CMK (cell line): ENCODE data around the gene JAGN1.
"Not testable (repeated sequence)": the region's sequence is repeated elsewhere in the genome, so short reads cannot be mapped to it uniquely, and the experiment has no call there.

Source experiments
- DNase-seq: peaks from one replicate; pipeline ENCODE4 v3.0.0-alpha.2; 2010; ENCODE audit warnings: low read depth

Gene JAGN1

DNA sequence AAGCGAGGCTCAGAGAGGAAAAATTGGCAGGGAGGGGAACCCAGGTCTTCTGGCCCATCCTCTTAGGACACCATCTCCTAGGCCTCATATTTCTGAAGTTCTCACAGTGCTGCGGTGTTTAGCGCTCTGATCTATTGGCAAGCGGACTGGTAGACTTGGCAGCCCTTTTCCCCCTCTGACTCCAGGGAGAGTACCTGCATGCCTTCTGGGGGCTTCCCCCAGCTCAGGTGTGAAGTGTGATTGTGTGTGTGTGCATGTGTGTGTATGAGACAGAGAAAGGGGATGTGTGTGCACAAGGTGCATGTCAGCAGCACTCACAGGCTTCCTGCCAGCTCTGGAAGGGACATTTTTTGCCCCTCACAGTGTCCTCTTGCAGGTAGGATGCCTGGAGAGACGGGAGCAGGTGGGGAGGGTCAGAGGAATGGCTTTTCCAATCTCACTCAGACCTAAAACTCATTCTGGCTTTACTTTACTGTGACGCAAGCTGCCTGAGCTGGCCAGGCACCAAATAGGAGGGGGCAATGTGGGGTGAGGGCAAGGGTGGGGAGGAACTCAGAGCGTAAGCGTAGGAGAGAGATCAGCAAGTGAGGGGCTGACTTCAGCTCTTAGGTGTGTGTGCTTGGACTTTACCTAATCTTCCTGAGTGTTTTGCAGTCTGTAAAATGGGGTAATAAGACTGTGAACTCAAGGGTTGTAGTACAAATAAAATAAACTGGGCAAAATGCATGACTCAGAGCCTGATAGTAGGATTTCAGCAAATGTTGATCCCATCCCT lies 8.2 kb downstream of the JAGN1 start:
- DNase-seq, result no peak

DNA sequence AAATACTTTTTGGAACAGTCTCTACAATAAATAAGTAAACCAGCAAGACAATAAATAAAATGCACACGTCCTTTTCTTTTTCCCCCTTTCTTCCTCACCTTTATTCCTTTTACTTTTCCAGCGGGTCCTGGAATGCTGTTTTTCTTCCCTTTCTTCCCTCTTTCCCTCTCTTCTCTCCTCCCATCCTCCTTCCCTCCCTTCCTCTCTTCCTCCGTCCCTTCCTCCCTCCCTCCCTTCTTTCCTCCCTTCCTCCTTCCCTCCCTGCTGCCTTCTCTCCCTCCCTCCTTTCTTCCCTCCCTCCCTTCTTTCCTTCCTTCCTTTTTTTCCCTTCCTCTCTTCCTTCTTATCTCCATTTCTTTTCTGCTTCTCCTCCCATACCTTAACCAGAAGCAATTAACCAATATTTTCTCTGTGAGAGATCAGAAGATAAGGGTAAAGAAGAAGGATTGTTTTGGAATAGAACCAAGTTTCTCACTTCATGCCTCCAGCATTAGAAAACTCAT lies 8.9 kb downstream of the JAGN1 start:
- no peak for DNase-seq

DNA sequence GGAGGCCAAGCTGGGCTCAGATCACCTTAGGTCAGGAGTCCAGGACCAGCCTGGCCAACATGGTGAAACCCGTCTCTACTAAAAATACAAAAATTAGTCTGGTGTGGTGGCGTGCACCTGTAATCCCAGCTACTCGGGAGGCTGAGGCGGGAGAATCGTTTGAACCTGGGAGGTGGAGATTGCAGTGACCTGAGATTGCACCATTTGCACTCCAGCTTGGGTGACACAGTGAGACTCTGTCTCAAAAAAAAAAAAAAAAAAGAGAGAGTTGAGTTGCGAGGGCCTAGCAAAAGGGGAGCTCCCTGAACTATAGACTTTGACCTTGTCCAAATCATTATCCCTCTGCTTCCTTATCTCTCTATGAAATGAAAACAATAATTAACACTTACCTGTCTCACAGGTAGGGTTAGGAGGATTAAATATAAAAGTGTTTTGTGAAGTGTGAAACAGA lies 10.6 kb downstream of the JAGN1 start:
- DNase-seq, result not testable (repeated sequence)

DNA sequence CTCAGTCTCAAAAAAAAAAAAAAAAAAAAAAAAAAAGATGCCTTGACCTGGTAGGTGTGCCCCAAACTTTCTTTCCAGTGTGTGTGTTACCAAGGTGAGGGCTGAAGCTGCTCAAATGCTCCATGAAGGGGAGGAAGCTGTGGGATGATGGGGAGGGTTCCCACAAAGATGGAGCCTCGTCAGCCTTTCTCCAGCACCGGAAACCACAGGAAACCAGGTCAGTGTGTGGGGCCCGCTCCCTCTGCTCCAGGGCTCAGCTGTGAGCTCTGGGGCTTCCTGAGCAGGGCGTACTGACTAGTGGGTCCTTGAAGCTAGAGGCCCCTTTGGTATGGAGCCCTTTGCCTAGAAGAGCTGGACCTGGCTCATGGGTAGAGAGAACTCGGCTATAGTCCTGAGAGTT lies 11.6 kb downstream of the JAGN1 start:
- DNase-seq, result peak; percentile 66

DNA sequence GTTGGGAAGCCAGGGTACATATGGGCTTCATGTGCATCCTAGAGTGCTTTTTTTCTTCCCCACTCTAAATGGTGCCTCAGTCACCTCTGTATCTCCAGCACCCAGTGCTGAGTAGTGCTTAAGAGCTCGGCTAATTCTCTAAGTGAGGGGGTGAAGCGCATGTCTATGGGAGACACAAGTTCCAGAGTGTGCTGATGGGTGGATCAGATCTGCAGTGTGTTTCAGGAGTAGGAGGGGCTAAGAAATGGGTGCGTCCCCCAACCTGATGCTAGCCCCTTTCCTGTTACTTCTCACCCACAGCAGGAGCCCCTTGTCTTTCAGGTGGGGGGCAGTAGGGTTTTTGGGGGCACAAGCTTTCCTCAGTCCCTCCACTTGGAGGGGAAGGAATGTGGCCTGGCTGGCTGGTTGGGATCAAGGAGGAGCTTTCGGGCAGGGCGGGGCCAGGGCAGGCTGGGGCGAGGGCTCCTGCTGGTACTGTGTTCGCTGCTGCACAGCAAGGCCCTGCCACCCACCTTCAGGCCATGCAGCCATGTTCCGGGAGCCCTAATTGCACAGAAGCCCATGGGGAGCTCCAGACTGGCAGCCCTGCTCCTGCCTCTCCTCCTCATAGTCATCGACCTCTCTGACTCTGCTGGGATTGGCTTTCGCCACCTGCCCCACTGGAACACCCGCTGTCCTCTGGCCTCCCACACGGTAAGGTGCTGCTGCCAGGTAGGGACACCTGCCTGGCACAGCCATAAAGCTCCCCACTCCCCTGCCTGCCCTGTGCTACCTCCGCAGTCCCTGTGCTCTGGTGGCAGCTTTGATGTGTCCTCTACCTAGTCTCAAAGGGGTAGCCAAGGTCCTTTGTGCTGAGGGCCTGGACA lies 12.2 kb downstream of the JAGN1 start, which contains the start of gene IL17RE:
Gene IL17RE (plus strand): TSS at position 477 of the 866 bp plus-strand sequence. CDS start 85 bp downstream, at position 562.
- no peak for DNase-seq

DNA sequence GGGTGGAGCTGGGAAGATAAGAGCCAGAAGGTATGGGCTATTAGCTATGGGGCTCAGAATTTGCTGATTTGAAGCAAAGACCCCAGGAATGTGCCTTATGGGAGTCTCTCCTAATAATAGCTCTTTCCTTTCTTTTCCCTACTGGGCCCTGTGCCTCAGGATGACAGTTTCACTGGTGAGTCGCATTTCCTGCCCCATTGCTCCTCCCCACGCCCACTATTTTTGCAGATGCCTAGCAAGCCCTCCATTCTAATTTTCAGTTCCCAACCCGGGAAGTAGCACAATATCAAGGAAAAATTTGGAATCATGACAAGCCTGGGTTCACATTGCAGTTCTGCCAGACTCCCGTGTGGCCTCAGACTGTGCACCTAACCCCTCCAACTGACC lies 12.8 kb downstream of the JAGN1 start:
- DNase-seq, result no peak

DNA sequence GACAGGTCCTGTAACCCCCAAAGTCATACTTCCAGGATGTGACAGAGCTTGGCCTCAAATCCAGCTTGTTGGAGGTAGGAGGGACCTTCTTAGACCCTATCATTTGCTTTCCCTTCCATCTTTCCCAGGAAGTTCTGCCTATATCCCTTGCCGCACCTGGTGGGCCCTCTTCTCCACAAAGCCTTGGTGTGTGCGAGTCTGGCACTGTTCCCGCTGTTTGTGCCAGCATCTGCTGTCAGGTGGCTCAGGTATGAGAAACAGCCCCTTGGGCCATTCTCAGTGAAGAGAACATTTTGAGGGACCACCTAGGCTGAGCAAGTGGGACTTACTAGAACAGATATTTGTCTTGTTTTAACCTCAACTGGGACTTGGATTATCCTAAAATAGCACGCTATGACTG lies 13.5 kb downstream of the JAGN1 start:
- no peak for DNase-seq

DNA sequence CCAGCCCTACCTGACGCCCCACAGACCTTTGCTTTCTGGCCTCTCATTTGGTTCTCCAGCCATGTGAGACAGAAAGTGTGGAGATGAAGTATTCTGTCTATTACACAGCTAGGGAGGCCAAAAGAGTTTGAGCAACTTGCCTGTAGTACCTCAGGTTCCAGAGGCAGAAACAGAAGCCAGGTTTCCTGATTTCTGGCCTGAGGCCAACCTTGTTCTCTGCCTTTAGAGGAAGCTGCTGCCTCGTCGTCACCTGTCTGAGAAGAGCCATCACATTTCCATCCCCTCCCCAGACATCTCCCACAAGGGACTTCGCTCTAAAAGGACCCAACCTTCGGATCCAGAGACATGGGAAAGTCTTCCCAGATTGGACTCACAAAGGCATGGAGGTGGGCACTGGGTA lies 16.1 kb downstream of the JAGN1 start:
- DNase-seq, result no peak

DNA sequence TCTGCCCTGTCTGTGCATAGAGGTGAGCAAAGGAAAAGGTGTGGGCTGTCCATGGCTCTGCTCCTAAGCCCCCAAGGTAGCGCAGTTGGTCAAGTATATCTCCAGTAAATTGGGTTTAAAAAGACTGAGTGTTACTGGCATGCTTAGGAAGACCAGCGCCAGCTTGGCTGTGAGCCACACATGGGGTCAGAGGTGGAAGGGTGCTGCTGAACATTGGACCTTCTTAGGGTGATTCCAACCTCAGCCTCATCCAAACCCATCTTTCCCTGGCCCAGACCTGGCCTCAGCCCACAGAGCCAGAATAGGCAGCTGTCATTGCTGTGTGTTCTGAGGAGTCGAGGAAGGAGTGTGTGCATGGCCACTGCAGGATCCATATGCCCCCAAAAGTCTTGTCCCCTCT lies 17.9 kb downstream of the JAGN1 start:
- DNase-seq, result no peak

DNA sequence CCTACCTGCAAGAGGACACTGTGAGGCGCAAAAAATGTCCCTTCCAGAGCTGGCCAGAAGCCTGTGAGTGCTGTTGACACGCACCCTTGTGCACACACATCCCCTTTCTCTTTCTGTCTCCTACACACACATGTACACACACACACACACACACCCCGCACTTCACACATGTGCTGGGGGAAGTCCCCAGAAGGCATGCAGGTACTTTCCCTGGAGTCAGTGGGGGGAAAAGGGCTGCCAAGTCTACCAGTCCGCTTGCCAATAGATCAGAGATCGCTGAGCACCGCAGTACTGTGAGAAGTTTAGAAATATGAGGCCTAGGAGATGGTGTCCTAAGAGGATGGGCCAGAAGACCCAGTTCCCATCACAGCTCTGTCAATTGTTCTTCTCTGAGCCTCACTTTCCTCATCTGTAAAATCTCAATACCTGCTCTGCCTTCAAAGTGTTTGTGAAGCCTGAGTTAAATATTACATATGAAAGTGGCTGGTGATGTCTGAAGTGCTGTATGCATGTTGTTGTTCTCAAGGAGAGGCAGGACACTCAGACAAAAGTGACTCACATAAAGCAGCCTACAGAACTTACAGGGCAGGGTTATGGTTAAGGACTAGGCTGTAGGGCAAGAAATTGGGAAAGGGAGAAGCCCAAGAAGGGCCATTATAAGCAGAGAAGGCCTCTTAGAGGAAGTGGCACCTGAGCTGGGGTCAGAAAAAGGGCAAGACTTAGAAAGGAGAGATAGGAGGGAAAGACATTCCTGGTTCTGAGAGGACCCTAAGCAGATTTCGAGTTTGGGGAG lies 19.0 kb downstream of the JAGN1 start:
- no peak for DNase-seq

DNA sequence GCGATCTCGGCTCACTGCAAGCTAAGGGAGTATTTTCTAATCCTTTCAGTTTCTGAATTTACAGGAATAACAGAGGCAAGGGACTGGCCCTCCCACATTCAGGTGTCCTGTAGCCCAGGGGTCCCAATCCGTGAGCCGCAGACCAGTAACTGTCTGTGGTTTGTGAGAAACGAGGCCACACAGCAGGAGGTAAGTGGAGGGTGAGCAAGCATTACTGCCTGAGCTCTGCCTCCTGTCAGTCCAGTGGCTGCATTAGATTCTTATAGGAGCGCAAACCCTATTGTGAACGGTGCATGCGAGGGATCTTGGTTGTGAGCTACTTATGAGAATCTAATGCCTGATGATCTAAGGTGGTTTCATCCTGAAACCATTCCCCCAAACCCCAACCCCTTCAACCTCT lies 21.5 kb downstream of the JAGN1 start:
- no peak for DNase-seq

DNA sequence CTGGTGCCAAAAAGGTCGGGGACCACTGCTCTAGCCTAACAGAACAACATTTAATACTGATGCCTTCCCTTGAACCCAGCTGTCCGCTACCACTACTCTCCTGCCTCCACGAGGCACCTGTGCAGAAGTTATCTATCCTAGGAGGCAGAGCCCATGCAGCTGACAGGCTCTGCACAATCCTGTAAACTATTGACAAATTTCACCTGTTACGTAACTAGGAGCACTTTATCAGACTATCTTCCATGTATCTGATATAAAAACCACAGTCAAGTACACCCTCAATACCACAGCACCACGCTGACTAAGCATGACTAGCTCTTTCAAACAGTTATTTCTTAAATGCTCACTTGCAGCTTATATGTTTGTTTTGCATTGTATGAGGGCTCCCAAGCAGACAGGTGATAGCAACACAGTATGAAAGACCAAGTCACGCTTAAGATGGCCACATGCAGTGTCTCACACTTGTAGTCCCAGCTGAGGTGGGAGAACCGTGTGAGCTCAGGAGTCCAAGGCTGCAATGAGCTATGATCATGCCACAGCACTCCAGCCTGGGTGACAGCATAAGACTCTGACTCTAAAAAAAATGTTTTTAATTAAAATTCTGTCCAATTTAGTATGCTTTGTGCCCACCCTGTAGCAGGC lies 22.0 kb downstream of the JAGN1 start:
- DNase-seq, result no peak

DNA sequence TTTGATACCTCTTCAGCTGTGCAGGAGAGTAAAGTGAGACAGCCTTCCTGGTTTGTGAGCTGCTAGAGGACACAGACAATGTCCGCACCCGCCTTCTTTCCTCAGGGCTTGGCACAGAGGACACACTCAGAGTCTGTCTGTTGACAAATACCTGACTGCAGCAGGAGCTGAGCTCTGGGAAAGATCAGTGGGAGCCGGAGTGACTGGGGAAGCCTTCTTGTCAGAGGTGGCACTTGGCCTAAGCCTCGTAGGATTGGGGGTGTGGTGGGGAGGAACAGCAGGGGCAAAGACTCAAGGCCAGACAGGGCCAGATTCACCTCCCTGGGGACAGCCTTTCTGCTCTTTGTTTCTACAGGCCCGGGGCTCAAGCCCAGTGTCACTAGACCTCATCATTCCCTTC lies 23.2 kb downstream of the JAGN1 start:
- no peak for DNase-seq

DNA sequence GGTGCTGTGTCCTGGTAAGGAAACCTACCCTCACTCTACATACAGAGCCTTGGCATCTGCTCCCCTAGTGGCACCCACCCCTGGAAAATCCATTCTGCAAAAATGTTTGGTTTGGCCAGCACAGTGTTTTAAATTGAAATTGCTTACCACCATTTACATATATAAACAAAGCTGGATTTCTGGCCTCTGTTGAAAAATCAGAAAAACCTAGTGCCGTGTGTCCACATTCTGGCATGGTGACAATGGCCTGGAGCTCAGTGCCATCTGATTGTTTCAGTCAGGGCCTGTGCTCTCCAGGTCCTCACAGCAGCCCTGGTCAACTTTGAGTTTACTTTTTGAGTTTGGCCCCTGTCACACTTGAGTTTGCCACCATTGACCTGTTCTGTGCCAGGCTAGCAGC lies 23.6 kb downstream of the JAGN1 start:
- no peak for DNase-seq

DNA sequence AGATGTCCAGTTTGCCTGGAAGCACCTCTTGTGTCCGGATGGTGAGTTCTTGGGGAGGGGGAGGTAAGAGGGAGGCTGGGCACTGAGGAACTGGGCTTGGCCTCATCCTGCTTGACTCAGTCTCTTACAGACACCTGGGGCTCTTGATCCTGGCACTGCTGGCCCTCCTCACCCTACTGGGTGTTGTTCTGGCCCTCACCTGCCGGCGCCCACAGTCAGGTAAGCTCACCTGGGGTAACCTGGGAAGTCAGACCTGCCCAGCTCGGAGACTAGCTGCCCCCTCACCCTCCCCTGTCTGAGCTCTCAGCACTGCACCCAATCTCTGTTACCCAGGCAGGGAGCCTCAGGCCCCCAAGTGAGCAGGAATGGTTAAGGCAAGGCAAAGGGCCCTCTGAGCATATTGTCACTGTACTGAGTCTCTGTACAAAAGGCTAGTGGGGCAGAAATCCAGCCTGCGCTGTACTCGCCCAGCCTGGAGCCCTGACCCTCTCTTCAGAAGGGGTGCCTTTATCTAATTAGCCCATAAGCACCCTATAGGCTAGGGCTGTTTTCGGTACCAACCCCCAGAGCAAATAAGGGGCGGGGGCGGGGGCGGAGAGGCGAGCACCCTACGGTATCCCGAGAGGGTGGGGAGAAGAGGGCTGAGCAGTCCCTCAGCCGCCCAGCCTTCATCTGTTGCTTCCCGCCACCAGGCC lies 24.3 kb downstream of the JAGN1 start:
- no peak for DNase-seq

DNA sequence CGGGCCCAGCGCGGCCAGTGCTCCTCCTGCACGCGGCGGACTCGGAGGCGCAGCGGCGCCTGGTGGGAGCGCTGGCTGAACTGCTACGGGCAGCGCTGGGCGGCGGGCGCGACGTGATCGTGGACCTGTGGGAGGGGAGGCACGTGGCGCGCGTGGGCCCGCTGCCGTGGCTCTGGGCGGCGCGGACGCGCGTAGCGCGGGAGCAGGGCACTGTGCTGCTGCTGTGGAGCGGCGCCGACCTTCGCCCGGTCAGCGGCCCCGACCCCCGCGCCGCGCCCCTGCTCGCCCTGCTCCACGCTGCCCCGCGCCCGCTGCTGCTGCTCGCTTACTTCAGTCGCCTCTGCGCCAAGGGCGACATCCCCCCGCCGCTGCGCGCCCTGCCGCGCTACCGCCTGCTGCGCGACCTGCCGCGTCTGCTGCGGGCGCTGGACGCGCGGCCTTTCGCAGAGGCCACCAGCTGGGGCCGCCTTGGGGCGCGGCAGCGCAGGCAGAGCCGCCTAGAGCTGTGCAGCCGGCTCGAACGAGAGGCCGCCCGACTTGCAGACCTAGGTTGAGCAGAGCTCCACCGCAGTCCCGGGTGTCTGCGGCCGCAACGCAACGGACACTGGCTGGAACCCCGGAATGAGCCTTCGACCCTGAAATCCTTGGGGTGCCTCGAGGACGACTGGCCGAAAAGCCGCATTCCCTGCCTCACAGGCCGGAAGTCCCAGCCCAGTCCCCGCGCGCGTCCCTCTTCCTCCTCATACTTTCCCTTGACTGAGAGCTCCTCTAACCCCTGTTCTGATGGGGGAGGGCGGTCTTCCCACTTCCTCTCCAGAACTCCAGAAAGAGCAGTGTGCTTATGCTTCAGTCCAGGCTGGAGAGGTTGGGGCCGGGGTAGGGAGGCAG lies 25.1 kb downstream of the JAGN1 start:
- peak; percentile 70 for DNase-seq

DNA sequence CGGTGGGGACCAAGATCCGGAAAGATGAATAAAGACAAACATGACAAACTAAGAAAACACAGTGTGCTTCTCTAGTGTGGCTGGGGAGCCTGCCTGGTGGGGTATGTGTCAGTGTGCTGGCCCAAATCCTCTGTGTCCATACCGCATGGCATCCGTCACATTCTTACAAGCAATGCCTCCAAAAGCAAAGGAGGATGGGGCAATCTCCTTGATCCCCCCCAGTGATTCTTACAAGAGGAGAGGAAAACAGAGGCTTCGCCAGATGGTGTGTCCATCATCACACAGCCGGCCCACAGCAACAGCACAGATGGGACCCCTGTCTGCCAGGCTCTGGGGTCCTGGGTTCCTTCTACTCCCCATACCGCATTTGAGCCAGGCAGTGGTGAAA lies 25.9 kb downstream of the JAGN1 start:
- DNase-seq, result no peak

DNA sequence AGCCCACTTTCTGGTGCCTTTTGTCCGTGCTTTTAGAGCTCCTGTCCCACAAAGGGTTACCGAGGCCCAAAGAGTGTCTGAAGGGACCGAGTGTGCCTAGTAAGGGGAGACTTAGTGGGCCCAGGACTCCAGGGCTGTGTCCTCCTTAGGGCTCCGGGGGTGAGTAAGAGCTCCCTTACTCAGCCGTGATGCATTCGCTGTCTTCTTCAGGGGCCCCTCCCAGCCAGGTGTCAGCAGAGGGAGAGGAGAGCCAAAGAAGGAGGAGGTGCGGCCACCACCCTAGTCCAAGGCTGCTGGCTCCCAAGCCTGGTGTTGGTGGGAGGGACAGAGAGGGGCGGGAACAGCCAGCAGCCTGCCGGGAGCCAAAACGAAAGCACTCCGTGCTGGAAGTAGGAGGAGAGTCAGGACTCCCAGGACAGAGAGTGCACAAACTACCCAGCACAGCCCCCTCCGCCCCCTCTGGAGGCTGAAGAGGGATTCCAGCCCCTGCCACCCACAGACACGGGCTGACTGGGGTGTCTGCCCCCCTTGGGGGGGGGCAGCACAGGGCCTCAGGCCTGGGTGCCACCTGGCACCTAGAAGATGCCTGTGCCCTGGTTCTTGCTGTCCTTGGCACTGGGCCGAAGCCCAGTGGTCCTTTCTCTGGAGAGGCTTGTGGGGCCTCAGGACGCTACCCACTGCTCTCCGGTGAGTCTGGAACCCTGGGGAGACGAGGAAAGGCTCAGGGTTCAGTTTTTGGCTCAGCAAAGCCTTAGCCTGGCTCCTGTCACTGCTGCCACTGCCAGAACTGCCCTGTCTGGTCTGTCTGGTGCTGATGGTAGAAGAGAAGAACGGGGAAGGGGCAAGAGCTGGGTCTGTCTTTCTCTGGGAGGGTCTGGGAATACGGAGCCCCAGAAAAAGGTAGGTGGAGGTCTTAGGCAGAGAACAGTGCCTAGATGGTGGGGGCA lies 26.6 kb downstream of the JAGN1 start, which contains the start of gene IL17RC:
Gene IL17RC (plus strand): TSS at position 365 of the 947 bp plus-strand sequence. CDS start 218 bp downstream, at position 583.
- no peak for DNase-seq

DNA sequence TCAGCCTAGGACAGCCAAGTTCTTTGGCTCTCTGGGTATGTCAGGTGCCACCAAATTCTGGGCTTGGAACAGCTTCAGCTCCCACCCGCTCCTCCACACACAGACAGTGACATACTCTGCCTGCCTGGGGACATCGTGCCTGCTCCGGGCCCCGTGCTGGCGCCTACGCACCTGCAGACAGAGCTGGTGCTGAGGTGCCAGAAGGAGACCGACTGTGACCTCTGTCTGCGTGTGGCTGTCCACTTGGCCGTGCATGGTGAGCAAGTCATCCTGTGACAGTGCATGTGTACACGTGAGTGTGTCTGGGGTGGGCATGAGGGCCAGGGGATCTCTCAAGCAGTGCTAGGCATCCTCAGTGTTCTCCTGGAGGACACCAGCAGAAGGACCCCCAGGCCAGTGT lies 27.4 kb downstream of the JAGN1 start:
- DNase-seq, result no peak
